ENCODE data around the gene CAMK1G. TPM values are rescaled to one million over a fixed set of nuclear protein-coding genes. Genes with fewer than 3 reads are reported as not detected.

Gene CAMK1G
- total and polyA plus RNA-seq, 2 donors = 0.11 to 0.95 TPM

GRCh38 chr1:209612646-209613399 is 29.3 kb downstream of the CAMK1G start:
- Histone ChIP-seq H3K27ac (ENCODE audit: low read depth) (no peak overlapping the region), H3K4me1 (ENCODE audit: insufficient read depth) (no peaks in the 10 kb centered on the region), H3K36me3 (ENCODE audit: insufficient read depth) (no peaks in the 10 kb centered on the region), H3K4me3 (ENCODE audit: low read depth, low read length) (no peak overlapping the region)
- DNase-seq (ENCODE audit: extremely low spot score) = no peak
- 79% methylated on average over 12 of the region's 12 CpGs for whole genome bisulfite sequencing

GRCh38 chr1:209613400-209614150 is 30.1 kb downstream of the CAMK1G start:
- Histone ChIP-seq H3K4me1 (ENCODE audit: insufficient read depth) (no peaks in the 10 kb centered on the region), H3K4me3 (ENCODE audit: low read depth, low read length) (no peak overlapping the region), H3K27ac (ENCODE audit: low read depth) (no peak overlapping the region), H3K36me3 (ENCODE audit: insufficient read depth) (no peaks in the 10 kb centered on the region)
- DNase-seq (ENCODE audit: extremely low spot score) = no peak
- 65% methylated on average over 4 of the region's 4 CpGs for WGBS

GRCh38 chr1:209614151-209614420 is 30.6 kb downstream of the CAMK1G start:
- H3K4me3 ChIP-seq (ENCODE audit: low read depth, low read length) = no peak overlapping the region
- no peaks in the 10 kb centered on the region for H3K4me1 ChIP-seq (ENCODE audit: insufficient read depth)
- H3K27ac ChIP-seq (ENCODE audit: low read depth) = no peak overlapping the region
- H3K36me3 ChIP-seq (ENCODE audit: insufficient read depth) = no peaks in the 10 kb centered on the region
- DNase-seq (ENCODE audit: extremely low spot score) = no peak
- WGBS = 94% methylated on average over 5 of the region's 5 CpGs

- H3K36me3 ChIP-seq (ENCODE audit: insufficient read depth) = no peaks in the 10 kb centered on the region
- no peak for DNase-seq (ENCODE audit: extremely low spot score)
- WGBS = 95% methylated on average over 5 of the region's 5 CpGs
- H3K4me3 ChIP-seq (ENCODE audit: low read depth, low read length) = no peak overlapping the region
- H3K27ac ChIP-seq (ENCODE audit: low read depth) = no peak overlapping the region
- no peaks in the 10 kb centered on the region for H3K4me1 ChIP-seq (ENCODE audit: insufficient read depth)
Measured at GRCh38 chr1:209614906-209615305, 31.4 kb downstream of the CAMK1G start.

GRCh38 chr1:209616366-209617046 is 33.0 kb downstream of the CAMK1G start:
- Histone ChIP-seq H3K4me1 (ENCODE audit: insufficient read depth) (no peaks in the 10 kb centered on the region), H3K4me3 (ENCODE audit: low read depth, low read length) (no peak overlapping the region), H3K36me3 (ENCODE audit: insufficient read depth) (no peaks in the 10 kb centered on the region), H3K27ac (ENCODE audit: low read depth) (no peak overlapping the region)
- WGBS = 97% methylated on average over 5 of the region's 5 CpGs
- DNase-seq (ENCODE audit: extremely low spot score) = no peak

- H3K36me3 ChIP-seq (ENCODE audit: insufficient read depth) = no peaks in the 10 kb centered on the region
- DNase-seq (ENCODE audit: extremely low spot score) = no peak
- H3K4me3 ChIP-seq (ENCODE audit: low read depth, low read length) = no peak overlapping the region
- 95% methylated on average over 10 of the region's 10 CpGs for WGBS
- no peaks in the 10 kb centered on the region for H3K4me1 ChIP-seq (ENCODE audit: insufficient read depth)
- no peak overlapping the region for H3K27ac ChIP-seq (ENCODE audit: low read depth)
Measured at GRCh38 chr1:209617047-209617673, 33.6 kb downstream of the CAMK1G start.

GRCh38 chr1:209617755-209618154 is 34.2 kb downstream of the CAMK1G start:
- DNase-seq (ENCODE audit: extremely low spot score) = no peak
- H3K4me1 ChIP-seq (ENCODE audit: insufficient read depth) = no peaks in the 10 kb centered on the region
- no peaks in the 10 kb centered on the region for H3K36me3 ChIP-seq (ENCODE audit: insufficient read depth)
- H3K27ac ChIP-seq (ENCODE audit: low read depth) = no peak overlapping the region
- 96% methylated on average over 6 of the region's 6 CpGs for WGBS
- H3K4me3 ChIP-seq (ENCODE audit: low read depth, low read length) = no peak overlapping the region

- Histone ChIP-seq H3K27ac (ENCODE audit: low read depth) (no peak overlapping the region), H3K36me3 (ENCODE audit: insufficient read depth) (no peaks in the 10 kb centered on the region), H3K4me3 (ENCODE audit: low read depth, low read length) (no peak overlapping the region), H3K4me1 (ENCODE audit: insufficient read depth) (no peaks in the 10 kb centered on the region)
- WGBS = 91% methylated on average over 11 of the region's 11 CpGs
- no peak for DNase-seq (ENCODE audit: extremely low spot score)
Measured at GRCh38 chr1:209618291-209618690, 34.8 kb downstream of the CAMK1G start.

- no peaks in the 10 kb centered on the region for H3K4me1 ChIP-seq (ENCODE audit: insufficient read depth)
- no peak for DNase-seq (ENCODE audit: extremely low spot score)
- H3K4me3 ChIP-seq (ENCODE audit: low read depth, low read length) = no peak overlapping the region
- H3K36me3 ChIP-seq (ENCODE audit: insufficient read depth) = no peaks in the 10 kb centered on the region
- WGBS = 89% methylated on average over 6 of the region's 6 CpGs
- no peak overlapping the region for H3K27ac ChIP-seq (ENCODE audit: low read depth)
Measured at GRCh38 chr1:209618756-209619420, 35.4 kb downstream of the CAMK1G start.

GRCh38 chr1:209619696-209620486 is 36.4 kb downstream of the CAMK1G start:
- Histone ChIP-seq H3K4me1 (ENCODE audit: insufficient read depth) (no peaks in the 10 kb centered on the region), H3K27ac (ENCODE audit: low read depth) (no peak overlapping the region), H3K4me3 (ENCODE audit: low read depth, low read length) (no peak overlapping the region), H3K36me3 (ENCODE audit: insufficient read depth) (no peaks in the 10 kb centered on the region)
- no peak for DNase-seq (ENCODE audit: extremely low spot score)
- 89% methylated on average over 7 of the region's 7 CpGs for WGBS

- Histone ChIP-seq H3K36me3 (ENCODE audit: insufficient read depth) (no peaks in the 10 kb centered on the region), H3K4me3 (ENCODE audit: low read depth, low read length) (no peak overlapping the region), H3K27ac (ENCODE audit: low read depth) (no peak overlapping the region), H3K4me1 (ENCODE audit: insufficient read depth) (no peaks in the 10 kb centered on the region)
- no peak for DNase-seq (ENCODE audit: extremely low spot score)
- 91% methylated on average over 3 of the region's 3 CpGs for WGBS
Measured at GRCh38 chr1:209620487-209620884, 37.0 kb downstream of the CAMK1G start.

GRCh38 chr1:209621286-209621685 is 37.8 kb downstream of the CAMK1G start:
- no peaks in the 10 kb centered on the region for H3K4me1 ChIP-seq (ENCODE audit: insufficient read depth)
- 46% methylated on average over 4 of the region's 4 CpGs for WGBS
- H3K4me3 ChIP-seq (ENCODE audit: low read depth, low read length) = no peak overlapping the region
- no peak overlapping the region for H3K27ac ChIP-seq (ENCODE audit: low read depth)
- no peaks in the 10 kb centered on the region for H3K36me3 ChIP-seq (ENCODE audit: insufficient read depth)
- no peak for DNase-seq (ENCODE audit: extremely low spot score)

Measured in urinary bladder (tissue), 4 donors.